Ureter (tissue), 1 donor: ENCODE measurements around the gene DLG5. TPM values are rescaled to one million over a fixed set of nuclear protein-coding genes. Genes with fewer than 3 reads are reported as not detected.

Experiments
- DNase-seq: peaks from one replicate; pipeline ENCODE4 v3.0.0-alpha.2; 2020; ENCODE audit warnings: low spot score
- total RNA-seq: library from RNA; stranded (reverse); gene quantifications from one replicate; pipeline ENCODE4 v1.2.4, GENCODE V29; 2023
- donor health status: DM: yes; HTN: yes; CAD: no.

Gene DLG5
- total RNA-seq, 1 donor from 2014 or later = 75.7 TPM

- DNase-seq = no peak
These were observed 34.4 kb downstream of the DLG5 start for GRCh38 chr10:77892021-77892739.

GRCh38 chr10:77890097-77890496 lies 36.5 kb downstream of the DLG5 start:
- DNase-seq = no peak

DNA sequence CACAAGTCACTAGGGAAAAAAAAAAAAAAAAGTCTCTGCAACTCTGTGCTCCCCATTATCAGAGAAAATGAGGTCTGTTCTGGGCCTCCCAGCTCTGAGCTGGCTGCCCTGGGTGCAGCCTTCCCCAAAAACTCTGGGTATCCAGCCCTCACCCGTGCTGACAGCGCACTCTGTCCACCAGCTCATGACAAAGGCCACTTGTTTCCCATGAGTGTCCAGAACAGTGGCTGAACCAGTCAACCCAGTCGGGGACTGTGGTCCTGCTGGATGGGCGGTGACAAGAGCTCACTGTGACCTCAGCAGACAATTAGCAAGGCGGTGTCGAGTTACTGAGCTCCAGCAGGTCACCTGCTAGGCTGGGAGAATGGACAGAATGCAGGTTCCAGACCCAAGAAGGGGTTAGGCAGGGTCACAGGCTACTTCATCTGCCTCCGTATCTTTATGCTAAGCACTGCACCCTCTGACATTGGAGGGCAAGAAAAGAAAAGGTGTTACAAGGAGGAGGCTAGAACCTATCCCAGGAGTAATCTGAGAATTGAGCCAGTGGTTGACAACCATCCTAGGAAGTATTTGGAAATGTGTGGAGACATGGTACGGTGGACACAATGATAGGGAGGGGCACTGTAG lies 37.2 kb downstream of the DLG5 start:
- peak; percentile 75 for DNase-seq

GRCh38 chr10:77888356-77888703 lies 38.2 kb downstream of the DLG5 start:
- no peak for DNase-seq

DNA sequence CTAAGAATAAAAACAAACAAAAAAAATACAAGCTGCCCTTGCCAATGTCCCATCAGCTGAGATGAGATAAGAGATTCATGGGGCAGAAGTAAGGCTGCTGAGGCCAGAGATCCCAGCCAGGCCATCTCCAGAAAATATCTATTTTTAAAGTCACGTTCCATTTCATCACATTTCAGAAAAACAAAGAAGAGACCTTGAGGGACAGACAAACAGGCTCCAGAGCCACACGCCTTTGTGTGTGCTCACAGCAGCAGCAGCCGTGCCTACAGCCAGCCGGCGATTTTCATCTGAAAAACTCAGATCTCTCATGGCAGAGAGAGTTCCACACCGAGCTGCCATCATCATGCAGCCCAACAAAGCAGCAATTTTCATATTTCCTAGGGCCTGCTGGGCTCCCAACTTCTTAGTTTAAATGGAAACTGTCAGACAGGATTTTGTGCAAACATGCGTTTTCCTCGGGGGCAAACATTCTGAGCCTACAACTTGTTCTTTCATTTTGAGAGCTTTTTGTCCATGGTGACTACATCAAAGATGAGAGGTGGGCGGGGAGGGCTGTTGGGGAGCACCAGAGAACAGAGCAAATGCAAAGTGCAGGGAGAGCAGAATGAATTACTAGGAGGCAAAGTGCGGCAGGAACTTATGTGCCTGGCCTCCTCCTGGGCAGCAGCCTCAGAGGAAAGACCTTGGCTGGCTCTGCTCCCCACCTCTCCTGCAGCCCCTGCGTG lies 38.8 kb downstream of the DLG5 start:
- DNase-seq = no peak

GRCh38 chr10:77886795-77887355 lies 39.7 kb downstream of the DLG5 start:
- no peak for DNase-seq

- no peak for DNase-seq
These were observed 42.4 kb downstream of the DLG5 start for GRCh38 chr10:77884181-77884580.

- DNase-seq = no peak
These were observed 44.9 kb downstream of the DLG5 start for GRCh38 chr10:77881636-77882035.

- no peak for DNase-seq
These were observed 45.3 kb downstream of the DLG5 start for GRCh38 chr10:77881222-77881621.

DNA sequence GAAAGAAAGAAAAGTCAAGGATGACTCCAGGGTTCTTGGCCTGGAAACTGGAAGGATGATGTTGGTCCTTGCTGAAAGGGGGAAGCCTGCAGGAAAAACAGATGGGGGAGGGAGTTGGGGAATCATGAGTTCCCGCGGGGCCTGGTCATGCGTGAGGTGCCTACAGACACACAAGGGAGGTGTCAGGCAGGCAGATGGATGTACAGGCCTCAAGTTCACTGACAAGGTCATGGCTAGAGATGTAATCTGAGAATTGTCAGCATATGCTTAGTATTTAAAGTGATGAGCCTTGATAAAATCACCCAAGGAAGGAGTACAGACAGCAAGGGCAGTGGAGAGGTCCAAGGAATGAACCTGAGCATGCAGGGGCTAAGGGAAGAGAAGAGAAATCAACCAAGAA lies 46.8 kb downstream of the DLG5 start:
- no peak for DNase-seq

DNA sequence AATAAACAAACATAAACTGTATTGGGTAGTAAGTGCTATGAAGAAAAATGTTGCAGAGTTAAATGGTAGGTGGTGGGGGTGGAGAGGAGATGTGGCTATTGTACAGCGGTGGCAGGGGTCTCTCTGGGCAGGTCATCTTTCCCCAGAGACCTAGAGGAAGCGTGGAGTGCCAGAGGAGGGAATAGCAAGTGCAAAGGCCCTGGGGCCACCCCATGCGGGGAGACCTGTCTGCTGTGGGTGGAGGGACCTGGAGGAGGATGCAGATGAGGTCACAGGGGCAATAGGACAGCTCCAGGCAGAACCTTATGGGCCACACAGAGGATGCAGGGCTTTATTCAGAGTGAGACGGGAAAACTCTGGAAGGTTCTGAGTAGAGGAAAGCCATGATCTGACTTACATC lies 47.5 kb downstream of the DLG5 start:
- DNase-seq = no peak

- peak; percentile 66 for DNase-seq
These were observed 48.9 kb downstream of the DLG5 start for GRCh38 chr10:77877441-77878344.

GRCh38 chr10:77875730-77876129 lies 50.8 kb downstream of the DLG5 start:
- no peak for DNase-seq

- no peak for DNase-seq
These were observed 51.7 kb downstream of the DLG5 start for GRCh38 chr10:77874872-77875271.

GRCh38 chr10:77873536-77874380 lies 52.8 kb downstream of the DLG5 start:
- peak; percentile 73 for DNase-seq

DNA sequence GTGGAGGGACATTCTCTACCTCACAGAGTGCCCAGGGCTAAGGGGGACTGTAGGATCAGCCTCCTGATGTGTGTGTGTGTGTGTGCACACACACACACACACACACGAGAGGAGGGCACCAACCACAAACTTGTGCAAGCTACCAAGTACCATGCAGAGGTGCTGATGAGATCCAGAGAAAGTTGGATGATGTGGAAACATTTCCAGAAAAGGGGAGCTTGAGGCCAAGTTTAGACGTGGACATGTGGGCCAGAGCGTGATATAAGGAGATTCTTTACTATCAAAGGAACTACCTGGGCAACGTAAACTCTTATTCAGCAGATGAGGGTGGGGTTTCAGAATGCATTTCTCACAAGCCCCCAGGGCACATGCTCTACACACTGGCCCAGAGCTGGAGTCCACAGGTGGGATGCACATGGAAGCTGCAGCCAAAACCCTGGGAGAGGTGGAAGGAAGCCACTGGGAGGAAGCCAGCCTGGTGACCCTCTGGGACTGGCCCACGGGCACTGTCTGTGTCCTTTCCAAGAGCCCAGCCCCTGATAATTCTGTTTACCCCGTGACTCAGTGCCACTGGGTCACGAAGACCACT lies 53.5 kb downstream of the DLG5 start:
- DNase-seq = no peak

- DNase-seq = peak; percentile 75
These were observed 54.2 kb downstream of the DLG5 start for GRCh38 chr10:77872151-77872946.

- no peak for DNase-seq
These were observed 56.7 kb downstream of the DLG5 start for GRCh38 chr10:77869626-77870420.

- DNase-seq = no peak
These were observed 58.0 kb downstream of the DLG5 start for GRCh38 chr10:77868523-77868922.
